Measurements from ENCODE around the gene NAP1L3.

GRCh38 chrX:93637591-93637990, 35.8 kb downstream of the NAP1L3 start:
- TF ChIP-seq EZH2 (IDR thresholded peaks at IDR 0.05; ENCODE audit: insufficient read depth, low read length) = no peak
- TF ChIP-seq CTCF (IDR thresholded peaks at IDR 0.05; ENCODE audit: insufficient read depth, low read depth, low read length) = no peak

Measured in astrocyte (in vitro differentiated cells and primary cell).